GM12892 (cell line): Measurements from ENCODE around the gene SGIP1.

ENCODE experiments used
- POLR2A ChIP-seq: IDR thresholded peaks from 2 replicates; pipeline ENCODE4 v1.6.1; 2011; ENCODE audit warnings: low read depth, low read length, control low read depth
- TAF1 ChIP-seq: IDR thresholded peaks from 2 replicates; pipeline ENCODE4 v1.6.1; 2011; ENCODE audit warnings: low read depth, mild to moderate bottlenecking, control low read depth, low read length, borderline replicate concordance

GRCh38 chr1:66605419-66605997, 71.6 kb downstream of the SGIP1 start:
- TF ChIP-seq TAF1 = no peak
- no peak for TF ChIP-seq POLR2A
